Neural cell (in vitro differentiated cells): ENCODE measurements around the gene ANKS1B.

Source experiments
- CTCF ChIP-seq: fragments of 450-650 bp; IDR thresholded peaks from 2 replicates; pipeline ENCODE4 v1.5.1; 2014; ENCODE audit warnings: antibody characterized with exemption, mild to moderate bottlenecking, moderate library complexity; ENCODE audit not compliant: poor library complexity, severe bottlenecking
- EP300 ChIP-seq: fragments of 450-650 bp; conservative IDR thresholded peaks from 2 replicates; pipeline ENCODE4 v1.6.1; 2014; ENCODE audit warnings: antibody characterized with exemption, mild to moderate bottlenecking, moderate library complexity; ENCODE audit not compliant: poor library complexity, severe bottlenecking
- EZH2 ChIP-seq: fragments of 200-600, 300-800 bp; shearing (Covaris generic), sonication (generic); IDR thresholded peaks from 2 replicates; pipeline ENCODE4 v1.6.1; 2014; ENCODE audit warnings: antibody characterized with exemption, low read length, borderline replicate concordance, mild to moderate bottlenecking; ENCODE audit not compliant: insufficient read depth, poor library complexity, severe bottlenecking
- REST ChIP-seq: IDR thresholded peaks from 2 replicates; pipeline ENCODE4 v1.6.1; 2012; ENCODE audit warnings: borderline replicate concordance

GRCh38 chr12:99709619-99710018 is 275.1 kb downstream of the ANKS1B start:
- TF ChIP-seq EP300 (no peak), REST (no peak), CTCF (no peak), EZH2 (no peak)
